Neural cell (in vitro differentiated cells): ENCODE measurements around the gene RELL2. TPM values are rescaled to one million over a fixed set of nuclear protein-coding genes. Genes with fewer than 3 reads are reported as not detected.

Experiments used
- H2AFZ ChIP-seq: fragments of 200-600, 300-800 bp; sonication (generic), shearing (Covaris generic); 2 replicates; pipeline ENCODE4 v1.6.0; 2014; ENCODE audit warnings: low read depth, mild to moderate bottlenecking, antibody characterized with exemption, low read length, moderate library complexity
- H3F3A ChIP-seq: fragments of 200-600 bp; shearing (Covaris generic); 2 replicates; pipeline ENCODE4 v1.6.1; 2016; ENCODE audit warnings: mild to moderate bottlenecking, moderate library complexity, mixed read lengths, antibody characterized with exemption, low read length; ENCODE audit not compliant: insufficient read depth, poor library complexity, severe bottlenecking
- H3K27ac ChIP-seq: fragments of 200-600, 300-800 bp; sonication (generic), shearing (Covaris generic); 2 replicates; pipeline ENCODE4 v1.5.1; 2014; ENCODE audit warnings: mild to moderate bottlenecking, low read length, moderate library complexity
- H3K27me3 ChIP-seq: fragments of 300-800, 200-600 bp; sonication (generic), shearing (Covaris generic); 2 replicates; pipeline ENCODE4 v1.6.0; 2014; ENCODE audit warnings: mild to moderate bottlenecking, low read depth, low read length, moderate library complexity; ENCODE audit not compliant: insufficient read depth
- H3K36me3 ChIP-seq: fragments of 300-800, 200-600 bp; sonication (generic), shearing (Covaris generic); 2 replicates; pipeline ENCODE4 v1.5.1; 2014; ENCODE audit warnings: mild to moderate bottlenecking, antibody characterized with exemption, low read length, moderate library complexity; ENCODE audit not compliant: insufficient read depth
- H3K4me2 ChIP-seq: fragments of 300-800, 200-600 bp; sonication (generic), shearing (Covaris generic); 2 replicates; pipeline ENCODE4 v1.6.0; 2014; ENCODE audit warnings: mild to moderate bottlenecking, low read length
- H3K4me3 ChIP-seq: fragments of 300-800, 200-600 bp; sonication (generic), shearing (Covaris generic); 2 replicates; pipeline ENCODE4 v1.5.1; 2014; ENCODE audit warnings: mild to moderate bottlenecking, low read length, moderate library complexity
- H3K79me2 ChIP-seq: fragments of 200-600 bp; shearing (Covaris generic); replicated peaks from 2 replicates; pipeline ENCODE4 v1.6.0; 2014; ENCODE audit warnings: mild to moderate bottlenecking, low read length, moderate library complexity; ENCODE audit not compliant: insufficient read depth
- H3K9ac ChIP-seq: fragments of 300-800, 200-600 bp; sonication (generic), shearing (Covaris generic); 2 replicates; pipeline ENCODE4 v1.6.1; 2016; ENCODE audit warnings: mild to moderate bottlenecking, low read length, mixed read lengths
- H3K9me2 ChIP-seq: fragments of 200-600 bp; shearing (Covaris generic); 2 replicates; pipeline ENCODE4 v1.6.1; 2016; ENCODE audit warnings: mild to moderate bottlenecking, low read length, mixed read lengths; ENCODE audit not compliant: insufficient read depth
- H3K9me3 ChIP-seq: fragments of 200-600, 300-800 bp; sonication (generic), shearing (Covaris generic); 2 replicates; pipeline ENCODE4 v1.6.1; 2016; ENCODE audit warnings: mild to moderate bottlenecking, mixed run types, low read length, moderate library complexity, mixed read lengths
- H4K20me1 ChIP-seq: fragments of 200-600 bp; shearing (Covaris generic); 2 replicates; pipeline ENCODE4 v1.6.1; 2016; ENCODE audit warnings: mild to moderate bottlenecking, mixed run types; ENCODE audit not compliant: insufficient read depth
- EP300 ChIP-seq: fragments of 450-650 bp; conservative IDR thresholded peaks from 2 replicates; pipeline ENCODE4 v1.6.1; 2014; ENCODE audit warnings: antibody characterized with exemption, mild to moderate bottlenecking, moderate library complexity; ENCODE audit not compliant: poor library complexity, severe bottlenecking
- EZH2 ChIP-seq: fragments of 200-600, 300-800 bp; shearing (Covaris generic), sonication (generic); IDR thresholded peaks from 2 replicates; pipeline ENCODE4 v1.6.1; 2014; ENCODE audit warnings: antibody characterized with exemption, low read length, borderline replicate concordance, mild to moderate bottlenecking; ENCODE audit not compliant: insufficient read depth, poor library complexity, severe bottlenecking
- MXI1 ChIP-seq: fragments of 450-650 bp; conservative IDR thresholded peaks from 2 replicates; pipeline ENCODE4 v1.6.1; 2014; ENCODE audit warnings: antibody characterized with exemption, mild to moderate bottlenecking; ENCODE audit not compliant: poor library complexity, severe bottlenecking
- POLR2AphosphoS5 ChIP-seq: IDR thresholded peaks from 2 replicates; pipeline ENCODE4 v1.6.1; 2012
- RAD21 ChIP-seq: fragments of 450-650 bp; conservative IDR thresholded peaks from 2 replicates; pipeline ENCODE4 v1.6.1; 2014; ENCODE audit warnings: antibody characterized with exemption, mild to moderate bottlenecking, moderate library complexity
- SMC3 ChIP-seq: fragments of 450-650 bp; conservative IDR thresholded peaks from 2 replicates; pipeline ENCODE4 v1.6.1; 2014; ENCODE audit warnings: antibody characterized with exemption, mild to moderate bottlenecking, moderate library complexity; ENCODE audit not compliant: poor library complexity
- TAF1 ChIP-seq: IDR thresholded peaks from 2 replicates; pipeline ENCODE4 v1.6.1; 2012; ENCODE audit warnings: low read depth
- polyA plus RNA-seq: library from polyadenylated mRNA; depleted of rRNA; stranded (reverse); fragments of >200 nt; gene quantifications from 2 replicates; pipeline ENCODE4 v1.2.3, GENCODE V29; 2014
- TF ChIP-seq, protein P1 (sequence below): fragments of 450-650 bp; IDR thresholded peaks from 2 replicates; pipeline ENCODE4 v1.5.1; 2014; ENCODE audit warnings: antibody characterized with exemption, mild to moderate bottlenecking, moderate library complexity; ENCODE audit not compliant: poor library complexity, severe bottlenecking
- TF ChIP-seq, protein P2 (sequence below): IDR thresholded peaks from 2 replicates; pipeline ENCODE4 v1.6.1; 2012; ENCODE audit warnings: borderline replicate concordance

Gene RELL2
- polyA plus RNA-seq, 1 donor from 2014 or later = 44.9 TPM

DNA sequence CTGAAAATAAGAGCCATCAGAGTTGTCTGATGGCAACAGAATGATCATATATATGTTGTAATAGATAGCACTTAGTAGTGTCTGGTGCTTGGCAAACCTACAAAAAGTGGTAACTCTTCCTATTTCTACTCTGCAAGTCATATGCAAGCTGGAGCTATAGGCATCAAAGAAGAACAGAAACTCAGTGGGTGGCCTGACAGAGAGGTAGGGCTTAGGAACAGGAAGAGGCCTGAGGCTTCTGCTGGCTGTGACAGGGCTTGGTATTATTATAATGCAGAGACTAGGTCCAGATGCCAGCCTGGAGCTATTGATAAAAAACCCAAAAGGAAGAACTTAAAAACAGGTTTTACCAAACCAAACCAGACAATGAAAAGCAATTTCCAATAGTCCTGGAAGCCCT is 13.6 kb upstream of the RELL2 start:
- H3K27ac ChIP-seq = no peak overlapping the region
- no peak overlapping the region for H3K4me2 ChIP-seq
- no peaks in the 10 kb centered on the region for H3K36me3 ChIP-seq

DNA sequence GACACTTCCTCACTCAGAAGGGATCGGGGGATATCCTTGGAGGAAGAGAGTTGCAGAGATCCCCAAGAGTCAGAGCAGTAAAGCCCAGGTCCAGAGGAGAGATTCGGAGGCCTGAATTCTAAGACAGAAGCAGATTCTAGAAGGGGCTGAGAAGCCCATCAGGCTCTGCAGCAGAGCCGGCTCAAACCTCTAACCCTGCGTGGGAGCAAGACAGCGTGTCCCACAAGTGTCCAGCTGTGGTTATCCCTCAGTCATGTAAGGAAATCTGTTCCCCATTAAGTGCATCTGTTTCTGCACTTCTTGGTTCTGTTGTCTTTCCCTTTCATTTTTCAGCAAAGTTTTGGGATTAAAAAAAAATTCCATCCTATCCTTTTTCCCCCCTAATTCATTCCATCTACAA is 13.2 kb upstream of the RELL2 start:
- Histone ChIP-seq H3K36me3 (no peaks in the 10 kb centered on the region), H3K79me2 (no peaks in the 10 kb centered on the region), H4K20me1 (no peaks in the 10 kb centered on the region), H3K27me3 (no peaks in the 10 kb centered on the region), H2AFZ (no peak overlapping the region), H3K4me2 (no peak overlapping the region), H3K4me3 (no peak overlapping the region), H3K9me2 (no peaks in the 10 kb centered on the region), H3K27ac (no peak overlapping the region), H3K9ac (no peak overlapping the region), H3K9me3 (no peaks in the 10 kb centered on the region), H3F3A (no peaks in the 10 kb centered on the region)
- TF ChIP-seq RAD21 = no peak
- no peak for TF ChIP-seq SMC3
- TF ChIP-seq, protein P1, sequence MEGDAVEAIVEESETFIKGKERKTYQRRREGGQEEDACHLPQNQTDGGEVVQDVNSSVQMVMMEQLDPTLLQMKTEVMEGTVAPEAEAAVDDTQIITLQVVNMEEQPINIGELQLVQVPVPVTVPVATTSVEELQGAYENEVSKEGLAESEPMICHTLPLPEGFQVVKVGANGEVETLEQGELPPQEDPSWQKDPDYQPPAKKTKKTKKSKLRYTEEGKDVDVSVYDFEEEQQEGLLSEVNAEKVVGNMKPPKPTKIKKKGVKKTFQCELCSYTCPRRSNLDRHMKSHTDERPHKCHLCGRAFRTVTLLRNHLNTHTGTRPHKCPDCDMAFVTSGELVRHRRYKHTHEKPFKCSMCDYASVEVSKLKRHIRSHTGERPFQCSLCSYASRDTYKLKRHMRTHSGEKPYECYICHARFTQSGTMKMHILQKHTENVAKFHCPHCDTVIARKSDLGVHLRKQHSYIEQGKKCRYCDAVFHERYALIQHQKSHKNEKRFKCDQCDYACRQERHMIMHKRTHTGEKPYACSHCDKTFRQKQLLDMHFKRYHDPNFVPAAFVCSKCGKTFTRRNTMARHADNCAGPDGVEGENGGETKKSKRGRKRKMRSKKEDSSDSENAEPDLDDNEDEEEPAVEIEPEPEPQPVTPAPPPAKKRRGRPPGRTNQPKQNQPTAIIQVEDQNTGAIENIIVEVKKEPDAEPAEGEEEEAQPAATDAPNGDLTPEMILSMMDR = no peak
- TF ChIP-seq MXI1 = no peak
- TF ChIP-seq EP300 = no peak
- TF ChIP-seq POLR2AphosphoS5 = no peak
- TF ChIP-seq, protein P2, sequence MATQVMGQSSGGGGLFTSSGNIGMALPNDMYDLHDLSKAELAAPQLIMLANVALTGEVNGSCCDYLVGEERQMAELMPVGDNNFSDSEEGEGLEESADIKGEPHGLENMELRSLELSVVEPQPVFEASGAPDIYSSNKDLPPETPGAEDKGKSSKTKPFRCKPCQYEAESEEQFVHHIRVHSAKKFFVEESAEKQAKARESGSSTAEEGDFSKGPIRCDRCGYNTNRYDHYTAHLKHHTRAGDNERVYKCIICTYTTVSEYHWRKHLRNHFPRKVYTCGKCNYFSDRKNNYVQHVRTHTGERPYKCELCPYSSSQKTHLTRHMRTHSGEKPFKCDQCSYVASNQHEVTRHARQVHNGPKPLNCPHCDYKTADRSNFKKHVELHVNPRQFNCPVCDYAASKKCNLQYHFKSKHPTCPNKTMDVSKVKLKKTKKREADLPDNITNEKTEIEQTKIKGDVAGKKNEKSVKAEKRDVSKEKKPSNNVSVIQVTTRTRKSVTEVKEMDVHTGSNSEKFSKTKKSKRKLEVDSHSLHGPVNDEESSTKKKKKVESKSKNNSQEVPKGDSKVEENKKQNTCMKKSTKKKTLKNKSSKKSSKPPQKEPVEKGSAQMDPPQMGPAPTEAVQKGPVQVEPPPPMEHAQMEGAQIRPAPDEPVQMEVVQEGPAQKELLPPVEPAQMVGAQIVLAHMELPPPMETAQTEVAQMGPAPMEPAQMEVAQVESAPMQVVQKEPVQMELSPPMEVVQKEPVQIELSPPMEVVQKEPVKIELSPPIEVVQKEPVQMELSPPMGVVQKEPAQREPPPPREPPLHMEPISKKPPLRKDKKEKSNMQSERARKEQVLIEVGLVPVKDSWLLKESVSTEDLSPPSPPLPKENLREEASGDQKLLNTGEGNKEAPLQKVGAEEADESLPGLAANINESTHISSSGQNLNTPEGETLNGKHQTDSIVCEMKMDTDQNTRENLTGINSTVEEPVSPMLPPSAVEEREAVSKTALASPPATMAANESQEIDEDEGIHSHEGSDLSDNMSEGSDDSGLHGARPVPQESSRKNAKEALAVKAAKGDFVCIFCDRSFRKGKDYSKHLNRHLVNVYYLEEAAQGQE = no peak
- no peak for TF ChIP-seq TAF1
- no peak for TF ChIP-seq EZH2

More for the DNA sequence above, 13.6 kb upstream of the RELL2 start:
- H3K79me2 ChIP-seq = no peaks in the 10 kb centered on the region
- no peaks in the 10 kb centered on the region for H3F3A ChIP-seq
- H4K20me1 ChIP-seq = no peaks in the 10 kb centered on the region
- no peak overlapping the region for H3K9ac ChIP-seq
- H3K27me3 ChIP-seq = no peaks in the 10 kb centered on the region
- TF ChIP-seq, protein P1 = no peak
- no peak overlapping the region for H2AFZ ChIP-seq
- H3K4me3 ChIP-seq = no peak overlapping the region
- no peaks in the 10 kb centered on the region for H3K9me3 ChIP-seq
- no peaks in the 10 kb centered on the region for H3K9me2 ChIP-seq
